GM12865 (cell line): ENCODE results near the gene AP1M2.
"Not testable (repeated sequence)": the region's sequence is repeated elsewhere in the genome, so short reads cannot be mapped to it uniquely, and the experiment has no call there.

Experiments used
- DNase-seq: peaks from one replicate; pipeline ENCODE4 v3.0.0; 2010; ENCODE audit warnings: low read depth
- H3K4me3 ChIP-seq: 2 replicates; pipeline ENCODE4 v1.5.1; 2011; ENCODE audit warnings: mild to moderate bottlenecking, low read depth, low read length, control low read depth
- TF ChIP-seq, protein P1 (sequence below): IDR thresholded peaks from 2 replicates; pipeline ENCODE4 v1.5.1; 2011; ENCODE audit warnings: low read length, control low read depth, low read depth, inconsistent platforms; ENCODE audit not compliant: insufficient read depth; ENCODE audit errors: missing control alignments

The AP1M2 gene

DNA sequence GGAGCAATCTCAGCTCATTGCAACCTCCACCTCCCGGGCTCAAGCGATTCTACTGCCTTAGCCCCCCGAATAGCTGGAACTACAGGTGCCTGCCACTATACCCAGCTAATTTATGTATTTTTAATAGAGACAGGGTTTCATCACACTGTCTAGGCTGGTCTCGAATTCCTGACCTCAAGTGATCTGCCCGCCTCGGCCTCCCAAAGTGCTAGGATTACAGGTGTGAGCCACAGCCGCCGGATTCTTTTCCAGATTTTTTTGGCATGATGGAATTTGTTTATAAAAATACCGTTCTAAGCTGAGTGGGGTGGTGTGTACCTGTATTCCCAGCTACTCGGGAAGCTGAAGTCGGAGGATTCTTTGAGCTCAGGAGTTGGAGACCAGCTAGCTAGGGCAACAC is 49.4 kb downstream of the AP1M2 start:
- H3K4me3 ChIP-seq = no peak overlapping the region
- DNase-seq = no peak
- TF ChIP-seq, protein P1, sequence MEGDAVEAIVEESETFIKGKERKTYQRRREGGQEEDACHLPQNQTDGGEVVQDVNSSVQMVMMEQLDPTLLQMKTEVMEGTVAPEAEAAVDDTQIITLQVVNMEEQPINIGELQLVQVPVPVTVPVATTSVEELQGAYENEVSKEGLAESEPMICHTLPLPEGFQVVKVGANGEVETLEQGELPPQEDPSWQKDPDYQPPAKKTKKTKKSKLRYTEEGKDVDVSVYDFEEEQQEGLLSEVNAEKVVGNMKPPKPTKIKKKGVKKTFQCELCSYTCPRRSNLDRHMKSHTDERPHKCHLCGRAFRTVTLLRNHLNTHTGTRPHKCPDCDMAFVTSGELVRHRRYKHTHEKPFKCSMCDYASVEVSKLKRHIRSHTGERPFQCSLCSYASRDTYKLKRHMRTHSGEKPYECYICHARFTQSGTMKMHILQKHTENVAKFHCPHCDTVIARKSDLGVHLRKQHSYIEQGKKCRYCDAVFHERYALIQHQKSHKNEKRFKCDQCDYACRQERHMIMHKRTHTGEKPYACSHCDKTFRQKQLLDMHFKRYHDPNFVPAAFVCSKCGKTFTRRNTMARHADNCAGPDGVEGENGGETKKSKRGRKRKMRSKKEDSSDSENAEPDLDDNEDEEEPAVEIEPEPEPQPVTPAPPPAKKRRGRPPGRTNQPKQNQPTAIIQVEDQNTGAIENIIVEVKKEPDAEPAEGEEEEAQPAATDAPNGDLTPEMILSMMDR = no peak

DNA sequence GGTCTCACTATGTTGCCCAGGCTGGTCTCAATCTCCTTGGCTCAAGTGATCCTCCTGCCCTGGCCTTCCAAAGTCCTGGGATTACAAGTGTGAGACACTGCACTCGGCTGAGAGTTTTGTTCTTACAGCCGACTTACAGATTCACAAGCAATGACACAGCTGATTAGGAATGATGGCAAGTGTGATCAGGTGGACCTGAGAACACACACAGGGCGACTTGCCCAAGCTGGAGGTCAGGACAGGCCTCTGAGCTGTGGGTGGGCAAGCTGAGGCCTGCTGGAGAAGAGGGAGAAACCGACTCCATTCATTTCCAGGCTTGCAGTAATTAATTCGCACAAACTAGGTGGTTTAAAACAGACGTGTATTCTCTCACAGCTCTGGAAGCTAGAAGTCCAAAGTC is 51.5 kb downstream of the AP1M2 start:
- TF ChIP-seq, protein P1 = no peak
- no peak for DNase-seq
- no peak overlapping the region for H3K4me3 ChIP-seq

DNA sequence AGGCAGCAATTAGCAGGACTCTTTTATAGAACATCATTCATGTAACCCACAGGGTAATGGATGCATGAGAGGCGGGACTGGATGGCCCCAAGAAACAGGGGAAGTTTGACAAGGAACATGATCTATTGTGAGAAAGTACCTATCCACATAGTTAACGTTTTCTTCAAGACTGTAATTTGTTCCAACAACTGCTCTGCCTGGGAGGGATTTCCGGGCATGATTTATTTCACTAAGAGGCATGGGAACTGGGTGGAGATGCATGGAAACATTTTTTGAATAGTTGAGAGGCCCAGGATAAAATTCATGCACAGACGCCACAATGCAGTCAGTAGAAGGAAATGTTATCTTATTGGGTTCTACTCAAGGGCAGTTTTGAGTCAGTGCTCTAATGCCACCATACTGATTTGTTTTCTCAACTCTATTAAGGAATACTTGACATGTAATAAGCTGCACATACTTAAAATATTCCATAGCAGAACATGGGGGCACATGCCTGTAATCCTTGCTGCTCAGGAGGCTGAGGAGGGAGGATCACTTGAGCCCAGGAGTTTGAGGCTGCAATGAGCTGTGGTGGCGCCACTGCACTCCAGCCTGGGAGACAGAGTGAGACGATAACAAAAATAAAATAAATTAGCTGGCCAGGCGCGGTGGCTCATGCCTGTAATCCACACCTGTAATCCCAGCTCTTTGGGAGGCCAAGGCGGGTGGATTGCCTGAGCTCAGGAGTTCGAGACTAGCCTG is 53.3 kb downstream of the AP1M2 start:
- no peak for DNase-seq
- no peak overlapping the region for H3K4me3 ChIP-seq
- TF ChIP-seq, protein P1 = no peak

DNA sequence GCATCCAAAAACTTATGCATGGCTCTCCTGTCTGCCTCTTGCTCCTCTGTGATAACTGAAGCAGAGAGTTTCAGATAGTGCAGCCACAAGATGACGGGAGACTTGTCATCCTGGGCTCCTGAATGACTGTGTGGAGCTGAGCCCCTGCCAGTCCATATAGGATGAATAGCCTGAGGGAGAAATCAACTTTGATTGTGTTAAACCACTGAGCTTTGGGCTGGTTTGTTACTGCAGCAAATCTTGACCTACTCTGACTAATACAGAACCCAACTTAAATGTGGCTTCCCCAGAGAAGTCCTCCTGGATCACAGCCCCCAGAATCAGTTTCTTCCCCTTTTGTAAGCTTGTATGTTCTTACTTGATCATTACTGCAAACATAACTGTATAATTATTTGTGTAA is 54.7 kb downstream of the AP1M2 start:
- DNase-seq = no peak
- TF ChIP-seq, protein P1 = no peak
- no peak overlapping the region for H3K4me3 ChIP-seq

- not testable (repeated sequence) for H3K4me3 ChIP-seq, DNase-seq
These were observed 60.2 kb downstream of the AP1M2 start for GRCh38 chr19:10526887-10527286.

DNA sequence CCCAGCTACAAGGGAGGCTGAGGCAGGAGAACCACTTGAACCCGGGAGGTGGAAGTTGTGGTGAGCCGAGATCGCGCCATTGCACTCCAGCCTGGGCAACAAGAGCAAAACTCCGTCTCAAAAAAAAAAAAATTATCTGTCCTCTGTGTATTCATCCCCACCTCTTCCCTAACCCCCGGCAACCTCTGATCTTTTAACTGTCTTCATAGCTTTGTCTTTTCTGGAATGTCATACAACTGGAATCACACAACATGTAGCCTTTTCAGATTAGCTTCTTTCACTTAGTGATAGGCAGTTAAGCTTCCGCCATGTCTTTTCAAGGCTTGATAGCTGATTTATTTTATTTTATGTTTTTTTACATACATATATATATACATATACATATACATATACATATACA is 61.5 kb downstream of the AP1M2 start:
- H3K4me3 ChIP-seq = no peak overlapping the region
- TF ChIP-seq, protein P1 = no peak
- no peak for DNase-seq

DNA sequence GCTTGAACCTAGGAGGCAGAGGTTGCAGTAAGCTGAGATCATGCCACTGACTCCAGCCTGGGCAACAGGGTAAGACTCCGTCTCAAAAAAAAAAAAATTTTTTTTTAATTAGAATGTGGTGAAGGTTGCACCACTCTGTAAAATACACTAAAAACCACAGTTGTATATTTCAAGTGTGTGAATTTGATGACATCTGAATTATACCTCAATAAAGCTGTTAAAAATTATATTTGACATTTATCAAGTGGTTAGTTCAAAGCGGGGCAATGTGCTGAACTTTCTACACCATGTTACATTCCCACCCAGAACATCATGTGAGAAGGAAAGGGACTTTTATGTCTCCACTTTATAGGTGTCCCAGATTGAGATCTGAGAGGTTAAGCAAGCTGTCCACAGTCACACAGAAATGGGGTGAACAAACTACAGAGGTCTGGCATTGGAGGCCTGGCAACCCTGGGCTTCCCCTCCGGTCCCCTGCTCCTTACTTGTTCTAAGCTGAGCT is 63.9 kb downstream of the AP1M2 start:
- TF ChIP-seq, protein P1 = no peak

More for the DNA sequence above, 63.9 kb downstream of the AP1M2 start:
- DNase-seq = no peak
- H3K4me3 ChIP-seq = no peak overlapping the region
